ENCODE measurements around the gene ARHGAP1.
"Not testable (repeated sequence)": the region's sequence is repeated elsewhere in the genome, so short reads cannot be mapped to it uniquely, and the experiment has no call there.

ARHGAP1 gene

DNA sequence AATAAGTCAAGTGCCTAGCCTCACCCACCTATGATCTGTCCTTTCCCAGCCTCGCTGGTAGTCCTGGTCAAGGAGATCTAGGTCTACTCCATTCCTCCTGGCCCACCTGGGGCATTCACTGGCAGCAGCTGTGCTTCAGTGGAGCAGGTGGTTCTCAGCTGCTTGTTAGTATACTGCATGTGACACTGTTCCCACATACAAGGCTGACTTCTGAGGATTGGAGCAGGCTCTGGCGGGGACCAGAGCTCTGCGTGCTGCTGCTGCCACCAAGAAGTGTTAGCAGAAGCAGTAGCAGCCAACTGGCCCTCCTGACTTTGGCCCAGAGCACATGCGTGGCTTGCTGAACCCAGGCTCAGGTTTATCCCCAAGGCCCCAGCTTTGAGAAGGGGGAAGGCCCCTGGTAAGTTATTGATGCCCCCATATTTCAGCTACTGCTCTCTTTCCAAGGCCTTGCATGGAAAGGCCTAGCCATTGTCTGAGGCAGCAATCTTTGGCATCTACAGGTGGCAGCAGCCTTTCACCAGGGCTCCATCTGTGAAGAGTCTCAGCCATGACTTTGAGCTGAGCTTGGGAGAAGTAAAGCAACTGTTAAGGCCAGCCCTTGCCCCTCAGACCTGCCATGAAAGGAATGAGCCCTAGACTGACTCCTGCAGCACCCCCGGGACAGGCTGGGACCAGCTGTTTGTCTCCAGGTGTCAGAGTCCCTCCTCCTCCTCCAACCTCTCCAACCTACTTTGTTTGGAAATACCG, 26.5 kb downstream of the ARHGAP1 start:
- DNase-seq (ENCODE audit: low spot score) = no peak

DNA sequence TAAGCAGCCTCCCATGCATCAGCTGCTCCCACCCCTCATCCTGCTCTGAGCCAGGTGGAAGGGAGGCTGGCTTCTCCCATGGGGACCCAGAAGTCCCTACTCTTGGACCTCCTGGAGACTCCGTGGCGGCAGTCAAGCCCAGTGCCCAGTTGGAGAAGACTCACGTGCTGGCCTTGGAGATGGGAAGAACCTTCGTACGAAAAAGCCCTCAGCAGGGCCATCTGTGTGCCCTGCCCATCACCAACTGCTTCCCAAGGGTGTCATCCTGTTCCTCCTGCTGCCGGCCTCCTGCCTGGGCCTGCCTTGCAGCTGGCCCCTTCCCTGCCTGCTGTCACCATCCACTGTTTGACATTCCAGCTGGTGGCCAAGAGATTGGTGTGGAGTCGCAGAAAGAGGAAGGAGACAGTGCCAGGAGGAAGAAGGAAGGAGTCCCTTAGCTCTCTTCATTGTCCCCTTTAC, 28.0 kb downstream of the ARHGAP1 start:
- no peak for DNase-seq (ENCODE audit: low spot score)

DNA sequence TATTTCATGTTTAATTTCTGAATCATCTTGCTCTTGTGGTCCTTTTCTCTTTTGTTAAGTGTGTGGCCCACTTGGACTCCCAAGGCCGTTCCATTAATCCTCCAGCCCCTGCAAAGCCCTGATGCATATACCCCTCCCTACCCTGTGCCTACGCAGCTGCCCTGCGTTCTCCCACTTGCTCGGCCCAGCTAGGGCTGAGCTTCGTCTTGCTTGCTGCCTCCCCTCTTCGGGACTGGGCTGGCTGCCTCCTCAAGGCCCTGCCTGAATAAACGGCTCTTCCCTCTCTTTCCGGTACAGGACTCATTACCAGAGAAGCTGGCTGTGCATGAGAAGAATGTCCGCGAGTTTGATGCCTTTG, 28.5 kb downstream of the ARHGAP1 start:
- DNase-seq (ENCODE audit: low spot score) = no peak

DNA sequence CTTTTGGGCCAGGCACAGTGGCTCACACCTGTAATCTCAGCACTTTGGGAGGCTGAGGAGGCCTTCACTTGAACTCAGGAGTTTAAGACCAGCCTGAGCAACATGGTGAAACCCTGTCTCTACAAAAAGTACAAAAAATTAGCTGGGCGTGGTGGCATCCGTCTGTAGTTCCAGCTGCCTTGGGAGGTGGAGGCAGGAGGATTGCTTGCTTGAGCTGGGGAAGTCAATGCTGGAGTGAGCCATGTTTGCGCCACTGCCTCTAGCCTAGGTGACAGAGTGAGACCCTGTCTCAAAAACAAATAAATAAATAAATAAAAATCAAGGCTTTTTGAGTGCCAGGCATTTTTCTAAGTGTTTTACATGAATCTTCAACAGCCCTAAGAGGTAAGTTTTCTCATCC, 29.9 kb downstream of the ARHGAP1 start:
- not testable (repeated sequence) for DNase-seq (ENCODE audit: low spot score)

DNA sequence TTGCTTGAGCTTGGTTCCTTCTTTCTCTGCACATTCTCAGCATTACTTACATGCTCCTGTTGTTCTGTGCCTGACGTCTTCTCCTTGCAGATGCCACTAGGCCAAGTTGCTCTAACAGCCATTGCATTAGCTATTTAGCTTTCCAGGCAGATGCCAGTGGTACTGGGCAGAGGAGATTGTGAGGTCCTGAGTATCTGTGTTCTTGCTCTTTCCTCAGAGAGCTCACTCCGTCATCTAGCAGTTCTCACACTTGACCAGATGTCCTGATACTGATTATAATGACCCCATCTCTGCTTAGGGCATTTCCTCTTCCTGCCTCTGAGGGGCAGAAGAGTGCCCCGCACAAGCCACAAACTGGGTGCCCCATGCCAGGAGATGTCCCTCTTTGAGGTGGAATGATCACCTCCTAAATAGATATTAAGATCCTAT, 30.7 kb downstream of the ARHGAP1 start:
- no peak for DNase-seq (ENCODE audit: low spot score)

DNA sequence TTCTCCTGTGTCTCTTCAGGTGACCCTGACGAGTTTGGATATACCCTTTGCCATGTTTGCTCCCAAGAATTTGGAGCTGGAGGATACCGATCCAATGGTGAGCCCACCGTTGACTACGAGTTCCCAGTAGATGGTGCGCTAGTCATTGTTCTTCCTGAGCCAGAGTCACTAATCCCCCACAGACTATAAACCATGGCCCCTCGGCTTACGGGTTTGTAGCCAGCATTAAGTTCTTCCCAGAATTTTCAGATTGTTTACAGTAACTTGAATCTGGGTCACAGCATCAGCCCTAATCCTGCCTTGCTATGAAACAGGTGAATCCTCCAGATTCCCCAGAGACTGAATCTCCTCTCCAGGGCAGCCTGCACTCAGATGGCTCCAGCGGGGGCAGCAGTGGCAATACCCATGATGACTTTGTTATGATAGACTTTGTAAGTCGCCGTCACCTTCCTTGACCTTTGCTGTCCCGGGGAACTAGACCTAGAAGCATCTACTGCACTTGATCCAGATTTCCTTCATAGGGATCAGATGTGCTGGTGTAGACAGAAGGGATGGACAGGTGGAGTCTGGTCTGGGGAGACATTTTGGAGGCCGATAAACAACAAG, 31.8 kb downstream of the ARHGAP1 start:
- DNase-seq (ENCODE audit: low spot score) = no peak

DNA sequence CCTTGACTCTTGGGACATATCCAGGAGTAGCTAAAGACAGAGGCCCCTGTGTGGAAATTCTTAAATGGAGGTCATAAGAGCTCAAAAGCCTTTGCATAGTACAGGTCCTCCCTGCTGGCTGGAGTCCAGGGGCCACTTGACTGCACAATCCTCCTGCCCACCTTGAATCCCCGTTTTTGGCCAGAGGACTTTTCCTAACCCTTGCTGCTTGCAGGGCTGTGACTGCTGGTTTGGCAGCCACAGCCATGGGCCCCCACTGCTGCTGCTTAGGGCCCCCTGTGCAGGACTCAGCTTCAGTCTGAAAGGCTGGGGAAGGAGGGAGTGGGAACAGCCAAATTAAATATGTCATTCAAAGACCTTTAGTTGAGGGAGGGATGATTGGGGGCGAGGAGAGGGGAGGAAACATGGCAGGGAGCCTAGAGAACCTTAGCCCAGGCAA, 33.4 kb downstream of the ARHGAP1 start:
- DNase-seq (ENCODE audit: low spot score) = no peak

DNA sequence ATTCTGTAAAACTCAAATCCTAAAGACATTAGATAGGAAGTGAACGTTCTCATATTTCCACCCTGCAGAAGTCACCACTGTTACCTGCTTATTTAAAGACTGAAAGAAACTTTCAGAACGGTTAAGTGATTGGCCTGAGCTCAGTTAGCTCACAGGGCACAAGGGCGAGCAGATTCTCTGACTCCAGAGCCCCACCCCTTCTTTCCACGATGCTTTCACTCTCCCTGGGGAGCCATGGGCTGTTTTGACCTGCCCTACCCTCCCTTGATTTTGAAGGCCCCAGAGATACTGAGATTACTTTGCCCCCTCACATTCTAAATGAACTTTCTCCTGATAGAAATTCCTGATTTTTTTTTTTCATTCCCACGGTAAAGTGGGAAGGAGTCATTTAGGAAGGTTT, 33.9 kb downstream of the ARHGAP1 start:
- no peak for DNase-seq (ENCODE audit: low spot score)

DNA sequence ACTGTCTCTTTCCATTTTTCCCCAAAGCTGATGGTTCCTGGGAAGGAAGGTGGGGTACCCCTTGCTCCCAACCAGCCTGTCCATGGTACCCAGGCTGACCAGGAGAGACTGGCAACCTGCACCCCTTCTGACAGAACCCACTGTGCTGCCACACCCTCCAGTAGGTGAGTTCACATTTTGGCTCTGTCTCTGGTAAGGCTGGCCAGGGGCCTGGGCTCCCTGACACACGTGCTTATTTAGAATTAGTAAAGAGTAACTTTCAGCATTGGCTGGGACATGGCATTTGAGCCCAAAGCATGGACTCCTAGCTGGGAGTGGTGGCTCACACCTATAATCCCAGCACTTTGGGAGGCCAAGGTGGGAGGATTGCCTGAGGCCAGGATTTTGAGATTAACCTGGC, 35.1 kb downstream of the ARHGAP1 start:
- no peak for DNase-seq (ENCODE audit: low spot score)

DNA sequence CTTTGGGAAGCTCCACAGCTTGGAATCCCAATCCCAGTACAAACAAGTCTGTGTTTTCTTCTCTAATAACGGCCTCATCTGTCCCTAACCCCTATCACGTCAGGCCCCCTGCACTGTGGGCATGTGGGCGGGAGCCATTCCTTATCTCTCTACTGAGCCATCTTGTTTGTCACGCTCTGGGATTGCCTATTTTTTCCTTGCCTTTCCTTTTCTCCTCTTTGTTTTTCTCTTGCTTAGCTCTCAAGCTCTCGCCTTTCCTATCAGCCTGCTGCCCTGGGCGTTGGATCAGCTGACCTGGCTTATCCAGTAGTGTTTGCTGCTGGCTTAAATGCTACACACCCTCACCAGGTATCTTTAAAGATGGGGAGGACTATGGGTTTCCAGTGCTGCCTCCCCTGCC, 35.8 kb downstream of the ARHGAP1 start:
- no peak for DNase-seq (ENCODE audit: low spot score)

DNA sequence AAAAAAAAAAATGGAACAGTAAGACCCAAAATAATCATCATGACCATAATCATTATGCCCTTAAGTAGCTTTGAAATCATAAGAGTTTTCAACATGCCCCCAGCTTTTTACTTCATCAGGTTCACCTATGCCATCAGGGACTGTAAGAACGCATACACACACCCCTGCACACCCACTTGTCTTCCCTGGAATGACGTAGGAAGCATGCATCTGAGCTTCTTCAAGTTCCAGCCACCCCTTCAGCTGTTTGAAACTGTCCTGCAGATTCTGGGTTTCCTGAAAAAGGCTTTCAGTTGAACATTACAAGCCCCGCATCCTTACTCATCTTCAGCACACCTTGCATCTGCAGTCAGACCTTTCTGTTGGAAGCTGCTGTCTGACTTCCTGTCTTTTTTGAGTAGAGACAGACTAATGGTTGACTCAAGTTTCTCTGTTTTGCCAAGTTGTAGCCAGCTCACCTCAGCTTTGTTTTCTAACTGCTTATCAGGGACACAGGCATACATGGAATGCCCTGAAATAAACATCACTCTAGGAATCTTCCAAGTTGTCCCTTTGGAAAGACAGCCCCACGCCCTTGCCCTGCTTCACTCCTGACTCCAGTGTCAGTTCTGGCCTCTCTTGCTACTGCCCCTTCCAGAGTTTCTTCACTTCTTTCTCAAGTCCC, 37.0 kb downstream of the ARHGAP1 start:
- DNase-seq (ENCODE audit: low spot score) = no peak

DNA sequence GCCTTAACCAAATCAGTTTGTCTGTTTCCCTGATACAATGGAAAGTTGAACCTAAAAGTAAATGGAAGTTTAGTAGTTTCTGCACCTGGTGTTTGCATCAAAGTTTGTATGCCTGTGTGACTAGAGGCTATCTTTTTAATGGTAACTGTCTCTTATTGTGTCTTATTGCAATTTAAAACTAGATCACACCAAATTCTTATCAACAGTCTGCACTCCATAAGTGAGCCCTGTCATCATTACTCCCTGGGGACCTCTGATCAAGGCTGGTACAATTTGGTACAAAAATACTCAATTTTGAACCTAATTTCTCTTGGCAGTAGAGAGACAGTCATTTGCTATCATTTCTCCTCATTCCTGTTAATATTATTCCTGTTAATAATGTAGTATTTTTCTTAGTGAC, 38.1 kb downstream of the ARHGAP1 start:
- DNase-seq (ENCODE audit: low spot score) = no peak

DNA sequence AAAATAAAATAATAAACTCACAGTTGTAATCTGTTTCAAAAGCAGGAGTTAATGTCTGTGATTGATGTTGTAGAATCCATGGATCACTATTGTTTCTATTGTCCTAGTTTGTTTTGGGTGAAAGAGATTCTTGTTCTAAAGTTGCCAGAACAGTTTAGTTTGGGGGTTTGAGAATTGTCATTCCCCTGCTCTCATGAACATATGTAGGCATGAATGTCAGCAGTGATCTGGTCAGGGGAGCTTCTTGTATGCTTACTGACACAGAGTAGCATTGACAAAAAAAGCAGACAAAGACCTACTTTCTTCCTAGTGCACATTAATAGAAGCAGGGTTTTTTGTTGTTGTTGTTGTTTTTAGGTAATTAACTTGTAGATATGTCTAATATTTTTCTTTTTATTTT, 38.6 kb downstream of the ARHGAP1 start:
- DNase-seq (ENCODE audit: low spot score) = no peak

DNA sequence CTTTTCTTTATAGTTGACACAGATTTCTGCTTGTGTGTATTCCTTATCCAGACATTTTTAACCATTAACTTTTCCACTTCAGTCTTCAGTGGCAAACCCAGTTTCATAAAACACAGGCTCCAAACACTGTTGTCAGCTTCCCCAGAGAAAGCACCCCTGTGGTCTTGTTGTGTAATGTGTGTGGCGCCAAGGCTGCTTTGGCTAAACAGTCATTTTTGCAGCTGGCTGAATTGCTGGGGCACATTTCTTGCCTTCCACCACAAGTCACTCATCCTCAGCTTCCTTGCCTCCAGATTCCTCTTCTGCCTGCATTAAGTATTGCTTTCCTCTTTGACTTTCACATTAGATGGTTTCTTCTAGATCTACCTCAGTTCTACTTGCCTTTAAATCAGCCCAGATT, 40.5 kb downstream of the ARHGAP1 start:
- no peak for DNase-seq (ENCODE audit: low spot score)

DNA sequence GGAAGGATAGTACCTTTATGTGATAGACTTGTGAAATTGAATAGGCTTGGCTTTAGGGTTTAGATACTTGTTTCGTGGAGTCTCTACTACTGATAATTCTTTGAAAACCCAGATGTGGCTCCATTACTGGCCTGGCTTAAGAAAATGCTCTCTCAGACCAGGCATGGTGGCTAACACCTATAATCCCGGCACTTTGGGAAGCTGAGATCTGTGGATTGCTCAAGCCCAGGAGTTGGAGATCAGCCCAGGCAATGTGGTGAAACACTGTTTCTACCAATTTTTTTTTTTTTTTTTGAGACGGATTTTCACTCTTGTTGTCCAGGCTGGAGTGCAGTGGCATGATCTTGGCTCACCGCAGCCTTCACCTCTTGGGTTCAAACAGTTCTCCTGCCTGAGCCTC, 42.2 kb downstream of the ARHGAP1 start:
- no peak for DNase-seq (ENCODE audit: low spot score)

DNA sequence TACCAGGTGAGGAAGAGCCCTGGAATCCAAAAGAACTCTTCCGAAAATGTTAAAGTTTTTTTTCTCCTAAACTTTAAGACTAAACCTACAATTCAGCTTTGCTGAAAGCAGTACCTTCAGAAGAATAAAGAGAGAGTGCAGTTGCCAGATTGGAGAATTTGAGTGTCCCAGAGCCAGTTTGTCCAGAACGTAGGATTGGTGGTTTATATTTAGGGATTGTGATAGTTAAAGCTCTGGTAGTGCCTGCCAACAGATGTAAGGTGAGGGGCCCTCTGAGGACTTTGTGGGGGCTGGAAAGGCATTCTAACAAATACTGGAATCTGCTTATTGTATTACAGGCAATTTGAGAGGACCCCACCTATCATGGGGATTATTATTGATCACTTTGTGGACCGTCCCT, 43.2 kb downstream of the ARHGAP1 start:
- DNase-seq (ENCODE audit: low spot score) = no peak

DNA sequence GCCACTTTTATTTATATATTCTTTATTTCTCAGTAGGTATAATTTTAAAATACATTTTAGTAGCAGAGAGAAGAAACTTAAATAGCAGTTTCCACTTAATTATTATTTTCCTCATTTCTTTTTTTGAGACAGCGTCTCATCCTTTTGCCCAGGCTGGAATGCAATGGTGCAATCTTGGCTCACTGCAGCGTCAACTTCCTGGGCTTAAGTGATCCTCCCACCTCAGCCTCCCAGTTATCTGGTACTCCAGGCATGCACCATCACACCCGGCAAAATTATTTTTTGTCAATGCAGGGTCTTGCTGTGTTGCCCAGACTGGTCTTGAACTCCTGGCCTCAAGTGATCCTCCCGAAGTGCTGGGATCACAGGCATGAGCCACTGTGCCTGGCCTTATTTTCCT, 44.8 kb downstream of the ARHGAP1 start:
- no peak for DNase-seq (ENCODE audit: low spot score)

DNA sequence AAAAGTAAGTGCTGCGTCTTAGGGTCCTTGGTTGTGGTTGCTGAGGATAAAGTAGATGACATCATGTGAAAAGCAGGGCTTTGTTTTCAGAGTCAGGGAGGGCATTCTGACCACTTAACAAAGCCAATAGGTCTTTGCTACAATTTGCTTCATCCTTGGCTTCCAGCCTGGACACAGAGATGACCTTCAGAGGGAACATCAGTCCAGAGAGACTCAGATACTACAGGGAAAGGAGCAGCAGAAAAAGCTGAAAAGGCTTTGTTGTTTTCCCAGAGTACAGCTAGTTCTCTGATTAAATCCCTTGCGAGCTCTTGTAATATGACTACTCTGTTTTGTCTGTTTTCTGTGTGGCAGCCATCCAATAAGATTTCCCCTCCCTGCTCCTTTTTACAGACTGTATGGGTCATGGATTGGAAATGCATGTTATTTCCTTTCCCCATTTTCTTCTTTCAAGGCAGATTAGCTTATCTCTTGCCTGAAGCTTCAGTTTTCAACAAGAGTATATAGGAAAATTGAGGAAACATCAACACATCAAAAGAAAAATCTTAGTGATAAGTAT, 51.2 kb downstream of the ARHGAP1 start:
- DNase-seq (ENCODE audit: low spot score) = peak; percentile 97

DNA sequence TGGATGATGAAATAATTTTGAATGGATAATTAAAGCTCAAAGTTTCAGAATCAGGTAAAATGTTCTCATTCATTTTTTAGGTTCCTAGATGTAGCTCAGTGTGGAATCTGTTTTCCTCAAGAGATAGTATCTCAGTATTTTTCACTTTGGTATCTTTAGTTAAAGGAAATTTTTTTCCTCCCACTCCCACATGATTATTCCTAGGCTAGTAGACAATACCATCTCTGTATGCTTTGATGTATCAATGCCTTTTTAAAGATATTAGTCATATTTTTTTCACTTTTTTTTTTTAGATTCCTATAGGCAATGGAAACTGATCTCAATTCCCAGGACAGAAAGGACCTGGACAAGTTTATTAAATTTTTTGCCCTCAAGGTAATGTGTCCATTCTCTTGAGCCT, 56.4 kb downstream of the ARHGAP1 start:
- peak; percentile 91 for DNase-seq (ENCODE audit: low spot score)

DNA sequence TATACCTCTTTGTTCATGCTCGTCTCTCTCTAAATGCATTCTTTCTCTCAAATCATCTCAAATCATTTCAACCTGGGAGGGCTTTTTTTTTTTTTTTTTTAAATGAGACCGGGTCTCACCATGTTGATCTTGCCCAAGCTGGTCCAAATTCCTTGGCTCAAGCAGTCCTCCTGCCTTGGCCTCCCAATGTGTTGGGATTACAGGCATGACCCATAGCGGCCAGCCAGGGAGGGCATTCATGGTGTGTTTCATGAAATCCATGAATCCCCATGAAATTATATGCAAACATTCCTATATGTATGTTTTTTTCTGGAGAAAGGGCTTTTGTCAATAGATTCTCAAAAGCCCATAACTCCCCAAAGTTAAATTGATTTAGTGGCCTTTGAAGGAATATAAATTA, 56.9 kb downstream of the ARHGAP1 start:
- DNase-seq (ENCODE audit: low spot score) = no peak

DNA sequence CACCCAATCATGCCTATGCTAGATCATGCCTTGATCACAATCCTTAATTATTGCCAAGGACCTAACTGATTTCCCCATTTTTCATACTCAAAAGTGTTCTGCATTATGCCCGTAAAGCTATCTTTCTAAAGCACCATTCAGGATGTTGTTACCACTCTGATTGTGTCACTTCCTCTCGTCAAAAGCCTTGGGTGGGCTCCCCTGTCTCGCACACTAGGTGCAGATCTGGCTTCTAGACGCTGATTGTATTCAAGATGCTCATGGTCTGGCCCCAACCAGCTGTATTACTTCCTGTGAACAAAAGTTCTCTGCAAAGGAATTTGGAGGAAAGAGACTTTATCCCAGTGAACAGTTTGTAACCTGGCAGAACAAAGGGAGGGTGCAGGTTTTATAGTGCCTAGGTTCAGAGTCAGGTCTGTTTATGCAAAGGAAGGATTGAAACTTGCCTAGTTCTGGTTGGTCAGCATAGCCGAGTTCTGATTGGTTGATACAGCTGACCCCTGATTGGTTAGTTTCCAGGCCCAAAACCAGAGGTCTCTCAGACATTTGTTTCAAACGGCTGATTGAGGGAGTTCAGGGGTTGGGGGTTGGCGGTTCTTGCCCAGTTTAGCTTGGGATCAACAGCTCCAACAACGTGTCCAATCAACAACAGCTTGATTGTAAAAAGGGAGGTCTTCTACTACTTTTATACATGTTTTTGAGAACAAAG, 57.6 kb downstream of the ARHGAP1 start:
- DNase-seq (ENCODE audit: low spot score) = no peak

DNA sequence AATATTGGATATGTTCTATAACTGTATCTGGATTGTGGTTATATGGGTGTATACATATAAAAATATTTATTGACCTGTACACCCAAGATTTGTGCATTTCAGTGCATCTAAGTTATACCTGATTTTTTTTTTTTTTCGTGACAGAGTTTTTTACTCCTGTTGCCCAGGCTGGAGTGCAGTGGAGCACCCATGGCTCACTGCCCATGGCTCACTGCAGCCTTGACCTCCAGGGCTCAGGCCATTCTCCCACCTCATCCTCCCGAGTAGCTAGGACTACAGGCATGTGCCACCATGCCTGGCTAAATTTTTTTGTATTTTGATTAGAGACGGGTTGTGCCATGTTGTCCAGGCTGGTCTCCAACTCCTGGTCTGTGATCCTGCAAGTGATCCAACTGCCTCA, 58.8 kb downstream of the ARHGAP1 start:
- no peak for DNase-seq (ENCODE audit: low spot score)

Data from COLO829 (cell line).